ENCODE measurements around the gene EHF.
A peak's percentile ranks its signal among the peaks of the same experiment; 100 is the strongest.
"Not testable (repeated sequence)": the region's sequence is repeated elsewhere in the genome, so short reads cannot be mapped to it uniquely, and the experiment has no call there.

EHF gene

DNA sequence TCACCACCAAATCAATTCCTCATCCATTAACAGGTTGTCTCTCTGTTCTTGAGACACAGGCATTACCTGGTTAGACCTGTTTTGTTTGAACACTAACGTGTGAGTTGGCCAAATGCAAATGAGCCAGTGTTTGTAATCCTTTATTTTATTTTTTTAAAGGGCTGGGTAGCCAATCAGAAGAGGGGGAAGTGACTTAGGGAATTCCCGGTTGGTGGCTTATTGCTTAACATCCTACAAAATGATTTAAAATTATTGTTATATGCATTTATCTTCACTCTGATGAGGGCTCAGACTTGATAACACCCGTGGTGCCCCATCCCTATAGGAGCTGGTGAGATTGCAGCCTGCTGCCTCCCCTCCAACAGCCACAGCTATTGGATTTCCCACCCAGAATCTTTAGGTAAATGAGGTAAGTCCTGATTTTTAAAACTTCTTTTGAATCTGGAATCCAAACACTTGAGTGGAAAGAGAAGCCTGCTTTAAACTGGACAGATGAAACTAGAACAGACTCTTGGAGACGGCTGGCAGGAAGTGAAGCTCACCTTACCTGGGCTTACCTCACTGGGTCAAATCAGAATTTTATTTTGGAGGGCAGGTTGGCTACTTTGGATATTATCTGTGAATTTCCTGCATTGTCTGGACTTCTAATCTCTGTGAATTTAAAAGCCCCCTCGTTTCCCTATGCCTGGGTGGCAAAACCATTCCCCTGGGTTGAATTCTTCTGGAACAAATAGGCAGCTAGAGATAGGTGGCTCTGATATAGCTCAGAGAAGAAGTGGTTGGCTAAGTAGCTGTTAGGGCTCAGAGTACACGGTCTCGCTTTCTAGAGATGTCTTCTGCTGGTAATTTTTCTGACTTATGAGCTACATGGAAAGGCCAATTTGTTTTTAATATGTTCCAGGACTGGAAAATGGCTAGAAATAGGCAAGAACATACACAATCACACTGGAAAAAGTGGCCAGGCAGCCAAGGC is at the start of gene EHF:
Gene EHF, plus strand, starts transcription at position 274 of the 973 bp plus-strand sequence. CDS start 21,538 bp downstream, outside the sequence.
- DNase-seq (ENCODE audit: low read depth) = no peak

- no peak for DNase-seq (ENCODE audit: low read depth)
Measured at GRCh38 chr11:34573537-34573936, 47.4 kb upstream of the EHF start.

GRCh38 chr11:34575261-34575660 is 45.6 kb upstream of the EHF start:
- DNase-seq (ENCODE audit: low read depth) = no peak

- DNase-seq (ENCODE audit: low read depth) = no peak
Measured at GRCh38 chr11:34575671-34576070, 45.2 kb upstream of the EHF start.

- no peak for DNase-seq (ENCODE audit: low read depth)
Measured at GRCh38 chr11:34576331-34576730, 44.6 kb upstream of the EHF start.

DNA sequence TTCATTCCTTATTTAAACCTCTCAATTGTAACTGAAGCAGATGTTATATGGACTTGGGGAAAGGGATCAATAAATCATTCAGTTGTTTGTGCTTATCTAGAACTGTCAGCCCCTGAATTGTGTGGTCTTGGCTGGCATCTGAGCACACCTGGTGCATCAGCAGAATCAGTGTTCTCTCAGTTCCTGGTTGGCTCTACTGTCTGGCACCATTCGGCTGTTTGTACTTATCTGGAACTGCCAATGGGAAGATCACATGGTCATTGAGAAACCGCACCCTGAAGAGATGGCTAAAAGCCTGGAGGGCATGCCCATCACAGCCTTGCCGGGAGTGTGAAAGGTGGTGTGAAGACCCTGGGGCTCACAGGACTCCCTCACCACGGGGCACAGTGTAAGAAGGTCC is 37.1 kb upstream of the EHF start:
- no peak for DNase-seq (ENCODE audit: low read depth)

- DNase-seq (ENCODE audit: low read depth) = no peak
Measured at GRCh38 chr11:34585304-34585734, 35.6 kb upstream of the EHF start.

- DNase-seq (ENCODE audit: low read depth) = peak; percentile 24
Measured at GRCh38 chr11:34585735-34586487, 35.0 kb upstream of the EHF start.

GRCh38 chr11:34586488-34587281 is 34.2 kb upstream of the EHF start:
- no peak for DNase-seq (ENCODE audit: low read depth)

DNA sequence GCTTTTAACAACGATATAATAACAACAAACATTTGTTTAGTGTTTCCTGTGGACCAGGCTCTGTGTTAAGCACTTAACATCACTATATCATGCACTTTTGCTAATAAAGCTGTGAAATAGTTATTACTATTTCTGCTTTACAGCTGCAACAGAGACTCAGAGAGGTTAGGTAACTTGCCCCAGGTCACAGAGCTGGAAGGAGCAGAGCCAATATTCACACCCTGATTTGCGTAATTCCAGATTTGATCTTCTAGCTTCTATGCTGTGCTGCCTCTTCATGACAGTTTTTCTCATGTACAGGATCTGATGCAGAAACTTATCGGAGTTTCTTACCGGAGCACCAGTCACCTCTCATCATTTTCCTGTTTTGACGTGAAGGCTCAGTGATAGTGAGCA is 33.6 kb upstream of the EHF start:
- DNase-seq (ENCODE audit: low read depth) = no peak

DNA sequence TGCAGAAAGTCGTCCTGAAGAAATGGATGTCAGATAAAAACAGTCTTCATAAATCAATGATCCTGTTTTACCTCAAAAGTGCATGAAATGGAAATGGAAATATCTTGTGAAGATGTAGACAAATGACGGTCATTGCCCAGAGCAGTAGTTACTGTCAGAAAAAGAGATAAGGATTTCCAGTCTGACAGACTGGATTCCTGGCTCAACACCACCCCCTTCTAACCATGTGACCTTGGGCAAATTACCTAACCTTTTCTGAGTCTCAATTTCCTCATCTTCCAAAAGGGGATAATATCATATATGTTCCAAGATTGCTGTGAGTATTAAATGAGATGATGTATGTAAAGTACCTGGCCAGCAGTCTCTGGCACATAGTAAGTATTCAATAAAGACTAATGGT is 32.9 kb upstream of the EHF start:
- DNase-seq (ENCODE audit: low read depth) = no peak

DNA sequence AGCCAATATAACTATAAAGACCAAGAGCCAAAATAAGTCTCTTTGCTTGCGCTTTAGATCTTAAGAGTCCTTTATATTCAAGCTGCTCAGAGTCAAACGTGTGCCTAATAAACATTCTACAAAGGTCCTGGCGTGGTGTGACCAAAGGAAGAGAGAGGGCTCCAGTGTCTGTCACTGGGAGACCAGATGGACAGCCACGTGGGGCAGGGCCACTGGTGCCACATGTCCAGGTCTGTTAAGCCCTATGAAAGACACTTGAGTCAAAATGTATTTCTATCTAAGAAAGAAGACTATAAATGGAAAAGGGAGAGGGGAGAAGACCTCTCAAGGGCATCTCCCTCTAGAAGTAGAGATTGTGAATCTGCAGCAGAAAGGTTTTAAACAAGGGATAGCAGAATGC is 32.2 kb upstream of the EHF start:
- no peak for DNase-seq (ENCODE audit: low read depth)

- not testable (repeated sequence) for DNase-seq (ENCODE audit: low read depth)
Measured at GRCh38 chr11:34589177-34589576, 31.7 kb upstream of the EHF start.

GRCh38 chr11:34593085-34593484 is 27.8 kb upstream of the EHF start:
- no peak for DNase-seq (ENCODE audit: low read depth)

- no peak for DNase-seq (ENCODE audit: low read depth)
Measured at GRCh38 chr11:34594603-34595002, 26.3 kb upstream of the EHF start.

DNA sequence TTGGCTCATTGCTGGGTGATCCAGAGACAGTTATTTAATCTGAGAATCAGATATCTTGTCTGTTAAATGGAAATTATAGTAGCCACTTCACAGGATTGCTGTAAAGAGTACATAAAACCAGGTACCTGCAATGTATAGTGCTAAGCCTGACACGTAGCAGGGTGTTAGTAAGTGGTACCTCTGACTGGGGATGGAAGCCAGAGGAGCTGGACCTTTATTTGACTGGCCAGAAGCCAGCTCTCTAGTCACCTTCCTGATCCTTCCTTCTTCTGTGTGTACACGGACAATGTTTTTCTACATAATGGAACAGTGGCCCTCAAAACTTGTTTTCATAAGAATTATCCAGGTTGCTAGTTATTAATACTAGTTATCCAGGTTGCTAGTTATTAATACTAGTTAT is 25.5 kb upstream of the EHF start:
- DNase-seq (ENCODE audit: low read depth) = no peak

DNA sequence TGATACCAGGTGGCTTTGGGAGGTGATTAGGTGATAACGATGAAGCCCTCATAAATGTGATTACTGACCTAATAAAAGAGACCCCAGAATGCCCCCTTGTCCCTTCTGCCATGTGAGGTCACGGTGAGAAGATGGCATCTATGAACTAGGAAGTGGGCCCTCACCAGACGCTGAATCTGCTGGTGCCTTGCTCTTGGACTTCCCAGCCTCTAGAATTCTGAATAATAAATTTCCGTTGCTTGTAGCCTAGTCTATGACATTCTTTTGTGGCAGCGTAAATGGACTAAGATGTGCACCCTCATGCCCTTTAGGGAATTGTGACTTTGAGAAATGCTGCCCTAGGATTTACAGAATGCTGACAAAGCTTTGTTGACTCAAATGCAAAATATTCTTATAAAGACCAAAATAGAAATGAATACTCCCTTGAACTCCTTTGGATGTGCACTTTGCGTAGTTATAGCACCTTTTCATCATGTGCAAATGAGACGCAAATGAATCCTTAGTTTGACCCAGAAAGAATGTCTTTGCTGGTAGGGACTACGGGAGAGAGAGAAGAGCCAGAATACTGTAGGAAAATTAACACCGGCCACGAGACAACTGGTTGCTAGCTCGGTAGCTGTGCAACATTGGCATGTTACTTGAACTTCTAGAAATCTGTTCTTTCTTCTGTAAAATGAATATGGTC is 24.8 kb upstream of the EHF start:
- no peak for DNase-seq (ENCODE audit: low read depth)

DNA sequence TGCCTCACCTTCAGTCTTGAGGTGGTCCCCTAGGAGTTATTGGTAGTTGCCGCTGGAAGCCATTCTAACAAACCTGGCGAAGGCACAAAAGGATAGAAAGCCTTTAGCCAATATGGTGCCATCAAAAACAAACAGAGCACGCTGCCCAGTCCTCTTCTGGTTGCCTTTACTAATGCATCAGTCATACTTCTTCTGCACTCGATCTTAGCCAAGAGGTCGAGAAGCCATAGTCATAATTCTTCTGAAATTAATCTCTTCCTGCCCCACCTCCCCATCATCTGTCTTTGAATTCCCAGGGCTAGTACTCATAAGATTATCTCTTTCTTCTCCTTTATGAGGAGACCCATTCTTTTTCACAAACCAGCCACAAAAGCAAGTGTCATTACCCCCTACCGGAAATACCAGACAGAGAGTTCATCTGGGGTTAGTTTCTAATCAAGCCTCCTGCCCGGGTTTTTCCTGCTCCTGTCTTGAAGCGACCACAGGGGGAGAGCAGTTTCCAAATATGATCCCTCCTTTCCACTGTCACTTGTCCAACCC is 21.4 kb upstream of the EHF start:
- DNase-seq (ENCODE audit: low read depth) = peak; percentile 74

GRCh38 chr11:34600339-34601084 is 20.4 kb upstream of the EHF start:
- DNase-seq (ENCODE audit: low read depth) = no peak

DNA sequence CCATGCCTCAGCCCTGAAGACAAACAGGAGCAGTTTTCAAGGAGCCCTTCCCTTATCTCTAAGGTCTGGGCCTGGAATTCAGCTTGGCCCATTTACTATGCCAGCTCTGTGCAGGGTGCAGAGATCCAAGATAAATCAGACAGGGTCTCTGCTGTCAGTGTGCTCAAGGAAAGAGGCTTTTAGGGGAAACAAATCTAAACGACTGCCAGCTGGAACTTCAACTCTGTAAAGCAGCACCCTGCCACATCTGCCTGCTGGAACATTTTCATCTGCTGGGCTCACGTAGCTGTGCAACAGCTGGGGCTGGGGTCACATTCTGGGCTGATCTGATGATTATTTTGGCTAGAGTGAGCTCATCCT is 19.8 kb upstream of the EHF start:
- no peak for DNase-seq (ENCODE audit: low read depth)

DNA sequence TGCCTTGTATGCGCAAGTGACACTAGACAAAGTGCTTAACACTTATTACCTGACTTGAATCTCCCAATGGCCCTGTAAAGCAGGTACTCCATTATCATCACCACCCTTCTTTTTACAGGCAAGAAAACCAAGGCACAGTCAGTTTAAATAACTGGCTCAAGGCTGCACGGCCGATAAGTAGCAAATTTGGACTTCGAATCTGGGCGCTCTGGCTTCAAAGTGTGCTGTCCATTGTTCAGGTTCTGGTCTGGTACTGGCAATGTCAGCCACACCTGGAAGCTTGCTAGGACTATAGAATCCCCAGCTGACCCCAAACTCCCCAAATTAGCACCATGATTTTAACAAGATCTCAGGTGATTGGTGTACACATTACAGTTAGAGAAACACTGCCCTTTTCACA is 19.3 kb upstream of the EHF start:
- DNase-seq (ENCODE audit: low read depth) = no peak
